ENCODE measurements around the gene CT45A2. TPM values are rescaled to one million over a fixed set of nuclear protein-coding genes. Genes with fewer than 3 reads are reported as not detected.
"Not testable (repeated sequence)": the region's sequence is repeated elsewhere in the genome, so short reads cannot be mapped to it uniquely, and the experiment has no call there.

The CT45A2 gene
- total and polyA plus RNA-seq, 2 of the 4 experiments (the other 2 are of a cell fraction): not detected

- H3K9me1 ChIP-seq (ENCODE audit: insufficient read depth, low read length); H3K14ac ChIP-seq (replicated peaks; ENCODE audit: low read depth, low read length); H3K9me3 ChIP-seq (ENCODE audit: control insufficient read depth, insufficient read depth, low read length); dilution Hi-C loops (cut with HindIII; ENCODE audit: low sequenced_read_pairs, unreplicated experiment); H4K8ac ChIP-seq (ENCODE audit: low read depth in 2 of 2, low read length in 2 of 2); H2BK15ac ChIP-seq (ENCODE audit: low read depth, low read length); H4K5ac ChIP-seq (ENCODE audit: low read depth, low read length); H3K4me3 ChIP-seq (ENCODE audit: insufficient read depth, low read depth, low read length); BruUV-seq (replicated peaks); H4K20me1 ChIP-seq (ENCODE audit: insufficient read depth, low read length); H2BK5ac ChIP-seq (ENCODE audit: low read depth, low read length, poor library complexity, severe bottlenecking); H3K4ac ChIP-seq (ENCODE audit: low read depth, low read length); H2BK120ac ChIP-seq (ENCODE audit: low read depth, low read length); H3K9ac ChIP-seq (ENCODE audit: low read depth, low read length); H3K27me3 ChIP-seq (ENCODE audit: control insufficient read depth, insufficient read depth, low read length); H3K23ac ChIP-seq (ENCODE audit: low read depth, low read length); H3K56ac ChIP-seq (ENCODE audit: extremely low read depth, insufficient read depth, low read length); POLR2A ChIA-PET (ENCODE audit: unreplicated experiment); H3K4me2 ChIP-seq (ENCODE audit: low read depth, low read length); H3K36me3 ChIP-seq (ENCODE audit: control insufficient read depth, insufficient read depth, low read length); DNase-seq; H3K18ac ChIP-seq (ENCODE audit: low read depth, low read length); H3K79me1 ChIP-seq (ENCODE audit: low read depth in 1 of 2, low read length in 2 of 2); H3K4me1 ChIP-seq (ENCODE audit: control insufficient read depth, insufficient read depth, low read length); intact Hi-C loops (cut with micrococcal nuclease); ATAC-seq (ENCODE audit: low read depth); in situ Hi-C loops (cut with MboI; ENCODE audit: low sequenced_read_pairs); H2BK20ac ChIP-seq (ENCODE audit: low read depth, low read length); H2AK9ac ChIP-seq (replicated peaks; ENCODE audit: low read depth, low read length, poor library complexity); H4K91ac ChIP-seq (ENCODE audit: insufficient read depth, low read depth, low read length); CTCF ChIA-PET; H3K27ac ChIP-seq (ENCODE audit: insufficient read depth, low read length); H2AK5ac ChIP-seq (ENCODE audit: low read depth, low read length); H2AFZ ChIP-seq (replicated peaks; ENCODE audit: low read length, poor library complexity): not testable (repeated sequence)
- no CpG with 5 or more reads among the region's 17 CpGs for WGBS, 2 experiments (ENCODE audit: extremely low coverage in 2 of 2, insufficient read length in 1 of 2)
Measured at GRCh38 chrX:135837180-135837579, 17.4 kb upstream of the CT45A2 start, which contains the start of gene CT45A7. Gene CT45A7 (minus strand): TSS chrX:135837280. CDS start chrX:135833533, 3,747 bp downstream.

- BruUV-seq (replicated peaks); POLR2A ChIA-PET (ENCODE audit: unreplicated experiment); H3K27ac ChIP-seq (ENCODE audit: insufficient read depth, low read length); H3K79me1 ChIP-seq (ENCODE audit: low read depth in 1 of 2, low read length in 2 of 2); H3K9ac ChIP-seq (ENCODE audit: low read depth, low read length); H3K23ac ChIP-seq (ENCODE audit: low read depth, low read length); H3K14ac ChIP-seq (replicated peaks; ENCODE audit: low read depth, low read length); H2BK120ac ChIP-seq (ENCODE audit: low read depth, low read length); H3K56ac ChIP-seq (ENCODE audit: extremely low read depth, insufficient read depth, low read length); H2AK5ac ChIP-seq (ENCODE audit: low read depth, low read length); H3K4me3 ChIP-seq (ENCODE audit: insufficient read depth, low read depth, low read length); in situ Hi-C loops (cut with MboI; ENCODE audit: low sequenced_read_pairs); H4K91ac ChIP-seq (ENCODE audit: insufficient read depth, low read depth, low read length); H2AK9ac ChIP-seq (replicated peaks; ENCODE audit: low read depth, low read length, poor library complexity); H3K36me3 ChIP-seq (ENCODE audit: control insufficient read depth, insufficient read depth, low read length); intact Hi-C loops (cut with micrococcal nuclease); DNase-seq; CTCF ChIA-PET; H4K8ac ChIP-seq (ENCODE audit: low read depth in 2 of 2, low read length in 2 of 2); H4K5ac ChIP-seq (ENCODE audit: low read depth, low read length); H3K9me1 ChIP-seq (ENCODE audit: insufficient read depth, low read length); H3K4ac ChIP-seq (ENCODE audit: low read depth, low read length); H2BK15ac ChIP-seq (ENCODE audit: low read depth, low read length); H3K4me2 ChIP-seq (ENCODE audit: low read depth, low read length); H3K18ac ChIP-seq (ENCODE audit: low read depth, low read length); H2BK5ac ChIP-seq (ENCODE audit: low read depth, low read length, poor library complexity, severe bottlenecking); dilution Hi-C loops (cut with HindIII; ENCODE audit: low sequenced_read_pairs, unreplicated experiment); H3K9me3 ChIP-seq (ENCODE audit: control insufficient read depth, insufficient read depth, low read length); H2AFZ ChIP-seq (replicated peaks; ENCODE audit: low read length, poor library complexity); H2BK20ac ChIP-seq (ENCODE audit: low read depth, low read length); ATAC-seq (ENCODE audit: low read depth); H3K4me1 ChIP-seq (ENCODE audit: control insufficient read depth, insufficient read depth, low read length); H3K27me3 ChIP-seq (ENCODE audit: control insufficient read depth, insufficient read depth, low read length); H4K20me1 ChIP-seq (ENCODE audit: insufficient read depth, low read length): not testable (repeated sequence)
- WGBS, 2 experiments (ENCODE audit: extremely low coverage in 2 of 2, insufficient read length in 1 of 2): no CpG with 5 or more reads among the region's 16 CpGs
Measured at GRCh38 chrX:135802687-135803086, 17.1 kb downstream of the CT45A2 start, which contains the start of gene CT45A6. Gene CT45A6 (minus strand): TSS chrX:135802787. CDS start chrX:135798993, 3,794 bp downstream.
